Limb (tissue), 2 donors: ENCODE results near the gene SLC23A2.
A peak's percentile ranks its signal among the peaks of the same experiment; 100 is the strongest.
"Not testable (repeated sequence)": the region's sequence is repeated elsewhere in the genome, so short reads cannot be mapped to it uniquely, and the experiment has no call there.

Experiments
- DNase-seq, 2 donors: peaks; one replicate each; pipeline ENCODE4 v3.0.0-alpha.2; 2016; ENCODE audit errors: extremely low spot score in 2 of 2

SLC23A2 gene

GRCh38 chr20:5001174-5002076 is at the start of gene SLC23A2:
Gene SLC23A2, minus strand, starts transcription at chr20:5001510. Its CDS starts 68,948 bp downstream, at chr20:4932562.
- peak in 1 of 2 donors; percentile 72 for DNase-seq

GRCh38 chr20:5046656-5047339 is 45.5 kb upstream of the SLC23A2 start:
- DNase-seq: no peak

DNA sequence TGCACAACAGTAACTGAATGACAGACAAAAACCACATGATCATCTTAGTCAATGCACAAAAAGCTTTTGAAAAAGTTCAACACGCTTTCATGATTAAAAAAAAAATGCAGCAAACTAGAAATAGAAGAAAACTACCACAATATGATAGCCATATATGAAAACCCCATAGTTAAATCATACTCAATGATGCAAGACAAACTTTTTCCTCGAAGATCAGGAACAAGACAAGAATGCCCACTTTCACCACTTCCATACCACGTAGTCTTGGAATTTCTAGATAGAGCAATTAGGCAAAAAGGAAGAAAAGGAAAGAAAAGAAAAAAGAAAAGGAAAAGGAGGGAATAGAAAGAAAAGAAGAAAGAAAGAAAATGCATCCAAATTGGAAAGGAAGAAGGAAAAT is 44.6 kb upstream of the SLC23A2 start:
- no peak for DNase-seq

- DNase-seq: no peak
Measured at GRCh38 chr20:5044075-5044620, 42.8 kb upstream of the SLC23A2 start.

DNA sequence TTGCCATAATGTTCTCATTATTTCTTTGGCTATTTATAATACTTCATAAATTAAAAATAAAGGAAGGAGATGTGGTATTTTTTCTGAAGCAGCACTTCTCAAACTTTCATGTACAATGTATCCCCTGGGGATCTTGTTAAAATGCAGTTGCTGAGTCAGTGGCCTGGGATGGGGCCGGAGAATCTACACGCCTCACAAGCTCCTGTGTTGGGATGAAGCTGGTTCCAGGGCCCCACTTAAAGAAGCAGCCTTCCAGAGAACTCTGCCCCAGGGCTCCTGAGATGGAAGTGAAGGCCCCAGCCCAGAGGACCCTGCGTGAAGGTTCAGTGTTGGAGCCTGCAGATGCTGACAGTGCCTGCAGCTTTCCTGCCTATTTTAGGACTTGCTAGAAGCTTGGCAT is 40.1 kb upstream of the SLC23A2 start:
- no peak for DNase-seq

GRCh38 chr20:5040345-5040744 is 39.0 kb upstream of the SLC23A2 start:
- DNase-seq: no peak

GRCh38 chr20:5039889-5040288 is 38.6 kb upstream of the SLC23A2 start:
- DNase-seq: no peak

GRCh38 chr20:5039255-5039657 is 37.9 kb upstream of the SLC23A2 start:
- DNase-seq: no peak

DNA sequence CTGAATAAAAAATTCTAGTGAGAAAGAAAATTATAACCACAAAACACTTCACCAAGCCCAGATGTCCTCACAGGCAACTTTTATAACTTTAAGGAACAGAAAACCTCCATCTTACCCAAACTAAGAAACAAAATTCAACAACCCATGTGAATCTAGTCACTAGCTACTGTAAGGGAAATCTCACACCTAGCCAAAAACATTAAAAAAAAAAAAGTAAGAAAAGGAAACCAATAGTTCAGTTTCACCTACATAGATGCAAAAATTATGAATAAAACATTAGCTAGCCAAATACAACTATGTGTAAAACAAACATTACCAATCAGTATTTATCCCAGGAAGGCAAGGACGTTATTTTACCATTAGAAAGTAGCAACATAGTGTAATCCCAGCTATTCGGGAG is 35.5 kb upstream of the SLC23A2 start:
- DNase-seq: no peak

GRCh38 chr20:5035518-5035917 is 34.2 kb upstream of the SLC23A2 start:
- DNase-seq: not testable (repeated sequence)

DNA sequence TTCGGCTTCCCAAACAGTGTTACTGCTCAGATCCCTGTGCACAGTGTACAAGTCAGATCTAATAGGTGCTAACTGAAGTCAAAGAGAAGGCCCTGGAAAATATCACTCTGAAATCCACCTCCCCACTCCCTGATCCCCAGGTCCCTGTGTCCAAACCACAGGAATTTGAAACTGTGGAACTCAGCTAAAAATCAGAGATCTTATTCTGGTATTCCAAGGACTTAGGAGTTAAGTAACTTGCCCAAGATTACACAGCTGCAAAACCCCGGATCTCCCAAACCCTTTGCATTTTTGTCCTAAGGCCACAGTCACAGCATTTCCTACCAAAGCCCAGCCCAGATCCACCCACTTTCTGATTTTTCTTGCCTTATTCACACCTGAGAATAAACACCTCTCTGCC is 32.3 kb upstream of the SLC23A2 start:
- DNase-seq: no peak

GRCh38 chr20:5031701-5032100 is 30.4 kb upstream of the SLC23A2 start:
- not testable (repeated sequence) for DNase-seq

- no peak for DNase-seq
Measured at GRCh38 chr20:5031206-5031557, 29.9 kb upstream of the SLC23A2 start.

GRCh38 chr20:5030348-5031205 is 29.3 kb upstream of the SLC23A2 start:
- DNase-seq: no peak

- not testable (repeated sequence) for DNase-seq
Measured at GRCh38 chr20:5028258-5029059, 27.1 kb upstream of the SLC23A2 start.

DNA sequence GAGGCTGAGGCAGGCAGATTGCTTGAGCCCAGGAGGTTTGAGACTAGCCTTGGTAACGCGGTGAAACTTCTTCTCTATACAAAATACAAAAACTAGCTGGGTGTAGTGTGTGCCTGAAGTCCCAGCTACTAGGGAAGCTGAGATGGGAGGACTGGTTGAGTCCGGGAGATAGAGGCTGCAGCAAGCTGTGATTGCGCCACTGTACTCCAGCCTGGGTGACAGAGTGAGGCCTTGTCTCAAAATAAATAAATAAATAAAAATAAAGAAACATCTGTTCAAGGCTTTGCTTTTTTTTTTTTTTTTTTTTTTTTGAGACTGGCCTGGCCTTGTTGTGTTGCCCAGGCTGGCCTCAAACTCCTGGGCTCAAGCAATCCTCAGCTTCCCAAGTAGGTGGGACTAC is 23.7 kb upstream of the SLC23A2 start:
- no peak for DNase-seq

- no peak for DNase-seq
Measured at GRCh38 chr20:5024103-5024502, 22.8 kb upstream of the SLC23A2 start.

- DNase-seq: not testable (repeated sequence)
Measured at GRCh38 chr20:5023171-5023570, 21.9 kb upstream of the SLC23A2 start.

- no peak for DNase-seq
Measured at GRCh38 chr20:5020760-5021159, 19.4 kb upstream of the SLC23A2 start.

DNA sequence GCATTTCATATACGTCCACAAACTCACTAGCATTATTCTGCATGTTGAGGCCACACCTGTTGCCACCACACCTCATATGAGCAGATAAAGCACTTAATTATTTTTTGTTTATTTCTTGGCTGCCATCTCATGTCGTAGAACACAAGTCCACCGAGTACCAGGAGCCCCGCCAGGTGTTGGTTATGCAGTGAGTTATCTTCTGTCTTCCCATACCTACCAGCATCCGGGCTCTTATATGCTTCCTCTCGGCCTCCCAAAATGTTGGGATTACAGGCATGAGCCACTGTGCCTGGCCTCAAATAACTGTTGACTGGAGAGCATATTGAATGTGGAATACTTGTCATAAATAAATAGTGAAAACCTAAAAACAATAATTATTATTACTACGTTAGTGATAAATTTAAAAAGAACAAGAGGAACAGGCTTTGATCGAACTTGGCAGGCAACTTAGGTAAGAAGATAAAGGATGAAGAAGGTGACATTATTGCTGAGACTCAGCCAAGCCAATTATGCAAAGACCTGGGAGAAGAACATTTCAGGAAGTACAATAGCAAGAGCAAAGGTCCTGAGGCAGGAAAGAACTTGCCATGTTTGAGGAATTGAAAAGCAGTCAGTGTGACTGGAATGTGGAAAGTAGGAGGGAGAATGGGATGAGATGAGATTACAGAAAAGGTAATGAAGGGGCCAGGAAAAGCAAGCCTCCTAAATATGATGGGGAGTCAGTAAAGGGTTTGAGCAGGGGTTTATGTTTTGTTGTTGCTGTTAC is 12.6 kb upstream of the SLC23A2 start:
- no peak for DNase-seq
